GM23248 (cell line): ENCODE results near the gene P2RX1. TPM values are rescaled to one million over a fixed set of nuclear protein-coding genes. Genes with fewer than 3 reads are reported as not detected.
A peak's percentile ranks its signal among the peaks of the same experiment; 100 is the strongest.

Experiments
- DNase-seq: peaks from one replicate; pipeline ENCODE4 v3.0.0-alpha.2; 2015
- H2AFZ ChIP-seq: fragments of 200-600 bp; sonication (generic); 2 replicates; pipeline ENCODE4 v1.6.1; 2016; ENCODE audit warnings: antibody characterized with exemption
- H3F3A ChIP-seq: fragments of 200-600 bp; sonication (generic); 2 replicates; pipeline ENCODE4 v1.6.1; 2016; ENCODE audit warnings: mild to moderate bottlenecking, antibody characterized with exemption, mixed run types; ENCODE audit not compliant: insufficient read depth
- H3K27ac ChIP-seq: fragments of 200-600 bp; sonication (generic); 2 replicates; pipeline ENCODE4 v1.5.1; 2016; ENCODE audit warnings: mild to moderate bottlenecking
- H3K27me3 ChIP-seq: fragments of 200-600 bp; sonication (generic); replicated peaks from 2 replicates; pipeline ENCODE4 v1.6.1; 2016; ENCODE audit warnings: mild to moderate bottlenecking; ENCODE audit not compliant: insufficient read depth
- H3K36me3 ChIP-seq: fragments of 200-600 bp; sonication (generic); 2 replicates; pipeline ENCODE4 v1.6.1; 2016; ENCODE audit warnings: low read depth, mild to moderate bottlenecking
- H3K4me1 ChIP-seq: fragments of 200-600 bp; sonication (generic); 2 replicates; pipeline ENCODE4 v1.6.1; 2016; ENCODE audit warnings: mild to moderate bottlenecking; ENCODE audit not compliant: insufficient read depth
- H3K4me2 ChIP-seq: fragments of 200-600 bp; sonication (generic); one replicate; pipeline ENCODE4 v1.6.1; 2016; ENCODE audit warnings: mild to moderate bottlenecking; ENCODE audit not compliant: unreplicated experiment
- H3K4me3 ChIP-seq: fragments of 200-600 bp; sonication (generic); 2 replicates; pipeline ENCODE4 v1.5.1; 2016; ENCODE audit warnings: mild to moderate bottlenecking
- H3K79me2 ChIP-seq: fragments of 200-600 bp; sonication (generic); 2 replicates; pipeline ENCODE4 v1.6.1; 2016; ENCODE audit warnings: mild to moderate bottlenecking; ENCODE audit not compliant: insufficient read depth
- H3K9ac ChIP-seq: fragments of 200-600 bp; sonication (generic); 2 replicates; pipeline ENCODE4 v1.6.1; 2016; ENCODE audit warnings: mild to moderate bottlenecking
- H3K9me2 ChIP-seq: fragments of 200-600 bp; sonication (generic); 2 replicates; pipeline ENCODE4 v1.6.1; 2016; ENCODE audit warnings: mixed run types, mild to moderate bottlenecking, moderate library complexity; ENCODE audit not compliant: insufficient read depth
- H3K9me3 ChIP-seq: fragments of 200-600 bp; sonication (generic); one replicate; pipeline ENCODE4 v1.6.1; 2017; ENCODE audit warnings: low read depth
- H4K20me1 ChIP-seq: fragments of 200-600 bp; sonication (generic); 2 replicates; pipeline ENCODE4 v1.6.0; 2016; ENCODE audit not compliant: insufficient read depth
- EZH2 ChIP-seq: fragments of 200-600 bp; sonication (generic); IDR thresholded peaks from 2 replicates; pipeline ENCODE4 v1.6.1; 2018; ENCODE audit warnings: antibody characterized with exemption, mild to moderate bottlenecking; ENCODE audit not compliant: insufficient read depth, poor library complexity, severe bottlenecking
- EZH2phosphoT487 ChIP-seq: fragments of 200-600 bp; sonication (generic); IDR thresholded peaks from 2 replicates; pipeline ENCODE4 v1.6.1; 2018; ENCODE audit warnings: antibody characterized with exemption, moderate library complexity, mild to moderate bottlenecking, low read depth; ENCODE audit not compliant: insufficient read depth
- WGBS, 2 experiments: methylation state at CpG; one replicate each; pipeline ENCODE4 v1.1.6; 2015 to 2017; ENCODE audit warnings: low lambda C conversion rate in 2 of 2, low coverage in 1 of 2; ENCODE audit errors: missing lambda C conversion rate in 2 of 2; 5-methylcytosine and 5-hydroxymethylcytosine counted together
- in situ Hi-C: fragments of 300-500 bp; cut with MboI; formaldehyde crosslinking; loops from 2 replicates; pipeline ENCODE4 v1.15.0; 2020
- polyA plus RNA-seq: library from polyadenylated mRNA; unstranded; fragments of >200 nt; fragmentation: Nextera tagmentation; extraction: Ambion mirVana; gene quantifications from 2 replicates; pipeline ENCODE4 v1.2.1, GENCODE V29; 2016
- total RNA-seq: library from RNA; depleted of rRNA; stranded (reverse); fragments of >200 nt; shearing (Covaris generic); gene quantifications from 2 replicates; pipeline ENCODE4 v1.2.3, GENCODE V29; 2014

Gene P2RX1
- total and polyA plus RNA-seq, 2 experiments from 2014 or later: not detected

GRCh38 chr17:3884188-3884587 lies 32.1 kb downstream of the P2RX1 start:
- in situ Hi-C loops: no loop called here
- peaks cover 27% of the 10 kb centered on the region for H3K4me1 ChIP-seq
- no peak overlapping the region for H3K4me3 ChIP-seq
- peaks cover 13% of the 10 kb centered on the region for H3F3A ChIP-seq
- no peaks in the 10 kb centered on the region for H3K36me3 ChIP-seq
- no peaks in the 10 kb centered on the region for H3K9me2 ChIP-seq
- no peaks in the 10 kb centered on the region for H4K20me1 ChIP-seq
- H3K27me3 ChIP-seq: no peaks in the 10 kb centered on the region
- DNase-seq: no peak
- H3K9me3 ChIP-seq: no peaks in the 10 kb centered on the region
- H2AFZ ChIP-seq: no peak overlapping the region
- TF ChIP-seq EZH2phosphoT487: no peak
- TF ChIP-seq EZH2: no peak
- WGBS, 2 experiments: 90 to 93% methylated on average over 11 to 12 of the region's 12 CpGs
- no peak overlapping the region for H3K27ac ChIP-seq
- H3K9ac ChIP-seq: no peak overlapping the region
- peaks cover 17% of the 10 kb centered on the region for H3K79me2 ChIP-seq
- H3K4me2 ChIP-seq: no peak overlapping the region

GRCh38 chr17:3882276-3882675 lies 34.0 kb downstream of the P2RX1 start:
- in situ Hi-C loops: no loop called here
- WGBS, 2 experiments: 75 to 78% methylated on average over 4 of the region's 4 CpGs
- H3K4me1 ChIP-seq: peaks cover 19% of the 10 kb centered on the region
- no peak for DNase-seq
- no peaks in the 10 kb centered on the region for H3K9me3 ChIP-seq
- no peaks in the 10 kb centered on the region for H3K27me3 ChIP-seq
- H3K27ac ChIP-seq: no peak overlapping the region
- no peak overlapping the region for H3K4me3 ChIP-seq
- no peak for TF ChIP-seq EZH2phosphoT487
- no peak for TF ChIP-seq EZH2
- no peak overlapping the region for H3K9ac ChIP-seq
- H3K36me3 ChIP-seq: no peaks in the 10 kb centered on the region
- no peak overlapping the region for H2AFZ ChIP-seq
- peaks cover 12% of the 10 kb centered on the region for H3K79me2 ChIP-seq
- no peak overlapping the region for H3K4me2 ChIP-seq
- H3K9me2 ChIP-seq: no peaks in the 10 kb centered on the region
- H3F3A ChIP-seq: no peaks in the 10 kb centered on the region
- H4K20me1 ChIP-seq: no peaks in the 10 kb centered on the region

- H2AFZ ChIP-seq: no peak overlapping the region
- H4K20me1 ChIP-seq: no peaks in the 10 kb centered on the region
- WGBS, 2 experiments: 87 to 88% methylated on average over 7 of the region's 7 CpGs
- no peaks in the 10 kb centered on the region for H3F3A ChIP-seq
- no peaks in the 10 kb centered on the region for H3K9me2 ChIP-seq
- no peak overlapping the region for H3K27ac ChIP-seq
- H3K36me3 ChIP-seq: no peaks in the 10 kb centered on the region
- in situ Hi-C loops: no loop called here
- no peaks in the 10 kb centered on the region for H3K27me3 ChIP-seq
- H3K9me3 ChIP-seq: no peaks in the 10 kb centered on the region
- H3K4me1 ChIP-seq: peaks cover 14% of the 10 kb centered on the region
- H3K9ac ChIP-seq: no peak overlapping the region
- DNase-seq: no peak
- H3K79me2 ChIP-seq: no peaks in the 10 kb centered on the region
- H3K4me3 ChIP-seq: no peak overlapping the region
- no peak overlapping the region for H3K4me2 ChIP-seq
- TF ChIP-seq EZH2 (no peak), EZH2phosphoT487 (no peak)
These were observed 35.3 kb downstream of the P2RX1 start for GRCh38 chr17:3880983-3881382.

- H4K20me1 ChIP-seq: no peaks in the 10 kb centered on the region
- no peaks in the 10 kb centered on the region for H3F3A ChIP-seq
- no peaks in the 10 kb centered on the region for H3K9me3 ChIP-seq
- no peak overlapping the region for H3K4me2 ChIP-seq
- no peak overlapping the region for H3K4me3 ChIP-seq
- in situ Hi-C loops: no loop called here
- 43 to 64% methylated on average over 17 to 24 of the region's 25 CpGs for WGBS, 2 experiments
- no peak for TF ChIP-seq EZH2phosphoT487
- no peak for TF ChIP-seq EZH2
- peaks cover 9% of the 10 kb centered on the region; the same call in 1 of the 2 replicates for H3K4me1 ChIP-seq
- no peaks in the 10 kb centered on the region for H3K79me2 ChIP-seq
- H3K27ac ChIP-seq: peak overlapping the region; percentile 58
- no peak overlapping the region for H2AFZ ChIP-seq
- no peaks in the 10 kb centered on the region for H3K27me3 ChIP-seq
- no peaks in the 10 kb centered on the region for H3K36me3 ChIP-seq
- peak overlapping the region; percentile 56 for H3K9ac ChIP-seq
- H3K9me2 ChIP-seq: no peaks in the 10 kb centered on the region
- no peak for DNase-seq
These were observed 36.5 kb downstream of the P2RX1 start for GRCh38 chr17:3879591-3880417.

GRCh38 chr17:3879186-3879585 lies 37.1 kb downstream of the P2RX1 start:
- no peaks in the 10 kb centered on the region for H3K9me2 ChIP-seq
- peak overlapping the region; percentile 56 for H3K9ac ChIP-seq
- no peaks in the 10 kb centered on the region for H3K36me3 ChIP-seq
- peak overlapping the region; percentile 58 for H3K27ac ChIP-seq
- H4K20me1 ChIP-seq: no peaks in the 10 kb centered on the region
- no peaks in the 10 kb centered on the region for H3K9me3 ChIP-seq
- no peak overlapping the region for H2AFZ ChIP-seq
- in situ Hi-C loops: no loop called here
- H3K27me3 ChIP-seq: no peaks in the 10 kb centered on the region
- 32 to 44% methylated on average over 5 of the region's 5 CpGs for WGBS, 2 experiments
- peak; percentile 85 for DNase-seq
- H3K79me2 ChIP-seq: no peaks in the 10 kb centered on the region
- H3K4me1 ChIP-seq: peaks cover 9% of the 10 kb centered on the region; the same call in 1 of the 2 replicates
- TF ChIP-seq EZH2phosphoT487: no peak
- no peak for TF ChIP-seq EZH2
- H3K4me3 ChIP-seq: no peak overlapping the region
- H3F3A ChIP-seq: no peaks in the 10 kb centered on the region
- H3K4me2 ChIP-seq: no peak overlapping the region
